ENCODE results near the gene FANCB.

- no peak for TF ChIP-seq POLR2AphosphoS5 (IDR thresholded peaks at IDR 0.05)
- no peak for TF ChIP-seq CTCF (IDR thresholded peaks at IDR 0.05 in 8 of 11, conservative IDR thresholded peaks at IDR 0.05 in 3 of 11)
- no peak for TF ChIP-seq POLR2A (IDR thresholded peaks at IDR 0.05)
Measured at GRCh38 chrX:14919407-14919806, 46.5 kb upstream of the FANCB start.
